HG03095 (cell line): Measurements from ENCODE around the gene ZCCHC2.

Source experiments
- ATAC-seq: cut with Tn5 transposase; IDR thresholded peaks from one replicate; pipeline ENCODE4 v1.9.1; 2021; ENCODE audit warnings: moderate library complexity; ENCODE audit not compliant: unreplicated experiment

ZCCHC2 gene

DNA sequence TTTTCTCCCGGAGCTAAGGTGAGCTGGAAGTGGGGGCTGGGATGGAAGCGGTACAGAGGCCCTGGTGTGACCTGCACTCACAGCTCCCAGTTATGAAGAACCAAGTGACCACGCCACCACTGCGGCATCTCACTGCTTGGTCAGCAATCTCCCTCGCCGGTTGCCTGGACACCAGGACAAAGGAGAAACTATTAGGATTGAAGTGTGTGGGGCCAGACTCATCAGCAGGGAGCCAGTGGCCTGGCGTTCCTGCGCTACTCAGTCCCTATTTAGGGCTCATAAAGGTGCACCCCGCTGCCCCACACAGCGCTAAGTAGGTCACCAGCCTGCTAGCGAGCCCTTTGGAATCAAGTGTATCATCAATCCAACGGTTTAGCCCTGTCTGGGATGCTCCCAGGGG is 82.9 kb downstream of the ZCCHC2 start:
- ATAC-seq, result no peak

DNA sequence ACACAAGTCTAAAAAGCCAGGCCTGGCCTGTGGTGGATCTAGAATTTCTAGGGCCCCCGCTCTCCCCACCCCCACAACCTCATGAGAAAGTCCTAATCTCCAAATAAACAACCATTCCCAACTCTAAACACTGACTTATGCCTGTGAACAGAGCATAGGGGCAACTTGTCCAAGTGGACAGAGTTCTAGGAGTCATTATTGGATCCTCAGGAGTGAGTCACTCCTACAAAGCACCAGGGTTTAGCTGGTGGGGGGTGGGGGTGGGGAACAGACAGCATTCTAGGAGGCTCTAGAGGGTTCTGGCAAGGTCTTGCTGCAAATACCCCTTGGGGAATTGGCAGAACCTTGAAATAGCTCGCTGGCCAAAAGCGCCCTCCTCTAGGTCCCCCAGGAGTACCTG is 83.3 kb downstream of the ZCCHC2 start:
- ATAC-seq, result no peak

DNA sequence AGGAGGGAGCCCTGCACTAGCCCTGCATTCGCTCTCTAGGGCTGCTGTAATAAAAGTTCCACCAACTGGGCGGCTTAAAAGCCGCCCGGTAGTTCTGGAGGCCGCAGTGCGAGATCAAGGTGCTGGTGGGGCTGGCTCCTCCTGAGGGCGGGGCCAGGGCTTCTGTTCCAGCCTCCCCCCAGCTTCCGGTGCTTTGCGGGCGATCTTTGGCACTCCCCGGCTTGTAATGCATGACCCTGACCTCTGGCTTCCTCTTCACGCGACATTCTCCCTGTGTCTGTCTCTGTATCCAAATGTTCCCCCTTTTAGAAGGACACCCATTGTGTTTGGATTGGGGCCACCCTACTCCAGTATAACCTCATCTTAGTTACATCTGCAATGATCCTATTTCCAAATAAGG is 84.5 kb downstream of the ZCCHC2 start:
- ATAC-seq, result no peak

DNA sequence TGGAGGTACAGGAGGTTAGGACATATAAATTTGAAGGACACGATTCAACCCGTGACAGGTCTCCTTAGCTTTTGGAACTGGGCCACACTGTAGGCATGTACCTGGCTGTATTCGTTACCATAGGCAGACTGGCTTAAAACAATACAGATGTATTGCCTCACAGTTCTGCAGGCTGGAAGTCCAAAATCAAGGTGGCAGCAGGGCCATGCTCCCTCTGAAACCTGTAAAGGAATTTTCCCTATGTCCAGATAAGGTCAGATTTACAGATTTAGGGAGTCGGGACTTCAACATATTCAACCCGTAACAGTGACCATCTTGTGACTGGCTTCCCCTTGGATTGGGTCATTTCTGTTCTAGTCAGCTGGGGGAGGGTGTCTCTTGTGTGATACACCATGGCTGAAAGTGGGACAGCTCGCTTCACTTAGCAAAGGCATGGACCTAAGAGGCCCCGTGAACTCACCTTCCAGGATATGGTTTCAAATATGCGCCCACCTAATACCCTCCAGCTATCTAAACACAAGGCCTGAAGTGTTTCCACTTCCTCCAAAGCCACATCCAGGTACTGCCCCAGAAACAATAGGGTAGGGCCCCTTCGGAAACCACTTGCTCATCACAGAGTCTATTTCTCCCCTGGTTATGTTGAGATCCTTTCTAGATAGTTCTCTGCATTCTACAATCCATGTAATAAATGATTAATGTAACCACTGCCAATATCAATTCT is 85.0 kb downstream of the ZCCHC2 start:
- no peak for ATAC-seq

DNA sequence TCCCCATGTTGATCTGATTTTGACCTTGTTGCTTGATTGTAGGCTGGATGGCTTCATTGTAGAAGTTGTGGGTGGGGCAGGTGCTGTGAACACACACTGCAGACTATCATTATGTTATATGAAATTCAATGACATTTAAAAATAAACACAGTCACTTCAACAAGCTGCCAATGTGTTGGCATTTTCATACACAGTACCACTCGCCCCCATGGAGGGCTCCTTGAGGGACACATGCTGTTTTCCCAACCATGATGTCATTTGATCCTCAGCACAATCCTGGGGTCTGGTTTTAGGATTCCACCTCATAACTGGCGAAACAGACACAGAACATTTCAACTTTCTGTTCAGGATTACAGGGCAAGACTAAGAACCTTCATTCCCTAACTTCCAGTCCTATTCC is 86.9 kb downstream of the ZCCHC2 start:
- no peak for ATAC-seq

DNA sequence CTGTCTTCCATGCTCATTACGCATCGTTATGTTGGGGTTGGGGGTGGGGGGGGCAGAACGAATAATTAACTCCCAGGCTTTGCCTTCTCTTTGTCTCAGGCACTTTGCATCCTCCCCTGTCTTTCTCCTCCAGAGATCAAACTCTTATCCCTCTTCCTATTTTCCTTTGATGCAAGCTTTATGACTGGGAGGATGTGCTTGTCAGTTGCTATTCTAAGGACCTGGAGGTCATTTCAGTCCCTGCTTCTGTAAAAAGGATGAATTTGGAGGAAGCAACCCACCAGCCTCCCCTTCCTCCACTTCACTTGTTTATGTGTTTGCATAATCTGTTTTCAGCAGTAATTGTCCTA is 87.5 kb downstream of the ZCCHC2 start:
- no peak for ATAC-seq

DNA sequence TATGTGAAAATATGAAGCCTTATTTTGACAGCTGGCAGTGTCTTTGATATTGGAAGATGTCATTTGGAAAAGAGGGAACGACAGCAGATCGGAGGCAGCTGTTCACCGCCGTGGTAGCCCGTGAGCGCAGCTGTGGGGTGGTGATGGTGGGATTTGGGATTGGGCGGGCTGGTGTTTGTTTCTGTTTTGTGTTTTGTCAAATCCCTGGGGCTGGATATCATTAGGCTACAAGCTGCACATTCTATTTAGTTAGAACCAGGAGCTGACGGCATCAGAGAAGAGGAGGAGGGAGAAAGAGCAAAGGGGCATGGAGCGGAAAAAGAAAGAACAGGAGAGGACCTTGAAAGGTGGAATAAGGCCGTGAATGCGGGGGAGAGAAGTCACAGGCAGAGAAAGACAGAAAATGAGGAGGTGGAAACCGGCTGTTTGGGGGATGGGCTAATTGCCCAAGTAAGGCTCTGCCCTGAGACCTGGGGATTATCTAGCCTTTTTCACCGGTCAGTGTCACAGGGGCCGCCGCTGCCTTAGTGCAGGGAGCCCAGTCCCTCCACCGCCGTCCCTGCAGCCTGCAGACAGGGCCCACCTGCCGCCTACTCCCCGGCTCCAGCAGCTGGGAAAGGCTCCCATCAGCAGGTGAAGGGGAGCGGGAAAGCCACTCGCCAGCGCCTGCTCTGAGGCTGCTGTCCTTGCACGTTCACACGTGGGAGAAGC is 88.0 kb downstream of the ZCCHC2 start:
- ATAC-seq, result no peak

DNA sequence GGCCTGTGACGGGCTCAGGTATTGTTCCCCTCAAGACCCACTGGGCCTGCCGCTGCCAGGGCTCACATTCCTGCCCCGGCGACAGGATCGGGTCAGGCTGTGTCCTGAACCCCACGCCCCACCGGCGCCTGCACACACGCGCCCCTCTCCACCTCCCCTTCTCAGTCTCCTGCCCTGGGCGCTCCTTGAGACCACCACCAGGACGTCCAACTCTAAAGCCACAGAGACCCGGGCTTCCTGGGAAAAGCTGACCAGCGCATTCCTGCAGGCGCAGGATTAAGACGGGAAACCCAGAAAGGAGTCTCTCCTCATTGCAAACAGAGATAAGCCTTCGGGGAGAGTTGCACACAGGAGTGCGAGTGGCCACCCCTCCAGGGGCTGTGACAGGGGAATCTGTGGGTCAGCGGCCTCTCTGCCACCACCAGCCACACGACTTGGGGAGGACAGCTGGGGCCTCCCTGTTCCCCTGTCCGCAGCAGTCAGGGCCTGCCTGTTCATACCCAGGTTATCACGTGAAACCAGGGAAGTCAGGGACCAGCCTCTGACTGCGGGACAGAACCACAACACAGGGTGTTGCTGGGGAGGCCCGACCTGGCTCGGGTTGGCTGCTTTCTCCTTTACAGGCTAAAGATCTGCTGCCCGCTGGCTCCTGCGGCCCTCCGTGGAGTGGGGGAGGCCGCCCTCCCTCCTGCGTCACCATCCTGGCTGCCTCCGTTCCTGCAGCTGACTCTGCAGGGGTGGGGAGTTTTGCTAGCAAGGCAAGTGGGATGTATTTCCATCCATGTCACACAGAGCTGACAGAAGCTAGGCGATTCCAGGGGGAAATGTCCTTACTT is 88.8 kb downstream of the ZCCHC2 start:
- no peak for ATAC-seq

DNA sequence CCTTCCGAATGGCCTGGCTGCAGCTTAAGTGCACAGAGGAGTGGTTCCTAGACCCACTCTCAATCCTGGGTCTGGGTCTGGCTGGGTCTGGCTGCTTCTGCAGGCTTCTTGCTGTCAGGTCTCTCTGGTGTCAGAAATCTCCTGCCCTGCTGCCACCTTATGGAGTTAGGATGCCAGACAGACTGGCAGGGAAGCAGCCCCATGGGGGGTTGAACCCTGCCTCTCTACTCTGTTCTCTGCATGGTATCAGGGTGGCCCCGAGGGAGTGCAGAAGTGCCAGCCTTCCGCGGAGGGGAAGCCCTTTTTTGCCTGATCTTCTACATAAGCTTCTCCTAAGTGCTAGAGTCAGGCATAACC is 89.4 kb downstream of the ZCCHC2 start:
- no peak for ATAC-seq

DNA sequence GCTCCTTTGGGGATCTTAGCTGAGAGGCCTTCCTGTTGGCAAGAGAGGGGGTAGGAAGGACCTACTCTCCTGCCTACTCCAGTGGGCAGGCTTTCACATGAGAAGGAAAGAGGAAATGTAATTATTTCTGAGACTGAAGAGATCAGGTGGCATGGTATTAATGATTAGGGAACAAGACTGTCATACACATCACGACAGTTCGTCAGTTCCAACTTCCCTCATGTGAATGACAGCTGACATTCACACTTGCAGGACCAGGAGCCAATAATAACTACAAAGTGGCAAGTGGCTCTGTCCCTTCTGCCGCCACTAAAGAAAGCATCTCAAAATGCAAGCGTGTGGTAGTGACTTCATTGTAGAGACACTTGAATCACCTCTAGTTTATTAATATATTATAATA is 90.0 kb downstream of the ZCCHC2 start:
- no peak for ATAC-seq

DNA sequence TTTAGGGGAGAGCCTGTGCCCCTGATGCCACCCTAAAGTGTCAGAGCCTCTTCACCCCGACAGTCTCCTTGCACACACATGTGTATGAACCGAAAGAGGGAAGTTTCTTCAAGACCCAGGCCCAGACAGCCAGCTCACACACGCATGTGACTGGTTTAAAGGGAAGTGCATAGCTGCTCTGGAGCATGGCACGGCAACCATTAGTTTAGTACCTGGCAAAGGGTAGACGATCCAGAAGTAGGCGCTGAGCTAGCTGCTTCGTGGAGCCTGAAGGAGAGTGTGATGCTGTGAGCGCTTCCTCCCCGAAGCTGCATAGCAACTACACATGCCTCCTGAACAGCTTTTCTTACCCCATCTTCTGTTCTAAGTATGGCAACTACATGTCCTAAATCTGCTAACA is 91.7 kb downstream of the ZCCHC2 start:
- ATAC-seq, result no peak

DNA sequence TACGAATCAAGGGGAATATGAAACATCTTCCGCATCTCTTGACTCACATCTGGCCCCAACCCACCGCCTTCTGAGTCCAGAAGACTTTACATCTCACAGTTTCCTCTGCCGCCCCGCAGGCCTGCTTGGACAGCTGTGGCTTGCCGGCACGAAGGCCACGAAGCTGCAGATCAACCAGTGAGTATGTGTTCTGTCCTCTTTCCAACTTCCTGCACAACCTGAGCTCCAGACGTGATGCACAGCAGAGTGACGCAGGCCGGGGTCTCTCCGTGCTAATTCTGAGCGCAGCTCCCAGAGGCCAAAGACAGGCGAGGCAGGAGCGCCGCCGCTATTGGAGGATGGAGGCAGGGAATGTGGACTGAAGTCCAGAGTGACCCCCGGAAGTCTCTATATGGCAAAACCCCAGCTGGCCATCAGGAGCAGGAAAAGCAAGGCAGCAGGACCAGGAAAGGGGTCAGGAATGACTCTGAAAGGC is 93.5 kb downstream of the ZCCHC2 start:
- ATAC-seq, result no peak

DNA sequence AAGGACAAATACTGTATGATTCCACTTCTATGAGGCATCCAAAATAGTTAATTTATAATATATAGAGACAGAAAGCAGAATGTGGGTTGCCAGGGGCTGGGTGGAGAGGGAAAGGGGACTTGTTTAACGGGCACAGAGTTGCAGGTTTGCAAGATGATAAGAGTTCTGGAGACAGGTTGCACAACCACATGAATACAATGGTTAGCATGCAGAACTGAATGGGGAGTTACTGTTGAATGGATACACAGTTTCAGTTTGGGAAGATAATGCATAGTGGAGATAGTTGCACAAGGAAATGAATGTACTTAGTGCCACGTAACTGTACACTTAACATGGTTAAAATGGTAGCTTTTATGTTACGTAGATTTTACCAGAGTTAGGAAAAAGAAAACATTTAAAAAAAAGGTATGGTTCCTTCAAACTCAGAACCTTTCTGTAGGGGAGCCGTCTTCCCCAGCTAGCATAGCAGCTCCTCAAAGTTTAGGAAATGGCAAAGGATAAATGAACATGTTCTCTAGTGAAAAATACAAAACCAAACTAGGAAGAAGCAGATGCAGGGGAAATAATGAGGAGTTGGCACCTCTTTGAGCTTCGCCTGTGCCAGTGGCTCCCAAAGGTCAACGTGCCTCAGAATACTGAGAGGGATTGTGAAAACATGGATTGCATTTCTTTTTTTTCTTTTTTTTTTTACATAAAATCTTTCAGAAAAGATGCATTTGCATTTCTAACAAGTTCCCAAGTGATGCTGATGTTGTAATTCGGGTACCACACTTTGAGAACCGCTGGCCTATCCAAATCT is 95.2 kb downstream of the ZCCHC2 start:
- no peak for ATAC-seq

DNA sequence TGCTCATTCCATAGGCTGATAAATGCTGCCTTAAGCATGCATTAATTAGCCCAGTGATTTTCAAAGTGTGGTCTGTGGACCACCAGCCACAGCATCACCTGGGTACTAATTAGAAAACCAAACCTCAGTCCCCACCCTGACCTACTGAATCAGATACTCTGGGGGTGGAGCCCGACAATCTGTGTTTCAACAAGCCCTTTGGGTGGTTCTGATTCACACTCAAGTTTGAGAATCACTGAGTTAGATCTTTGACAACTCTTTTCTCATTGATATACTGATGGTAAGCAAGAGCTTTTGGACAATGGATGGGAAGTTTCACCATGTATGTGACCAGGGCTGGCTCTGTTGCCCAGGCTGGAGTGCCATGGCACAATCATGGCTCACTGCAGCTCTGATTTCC is 95.9 kb downstream of the ZCCHC2 start:
- ATAC-seq, result no peak

DNA sequence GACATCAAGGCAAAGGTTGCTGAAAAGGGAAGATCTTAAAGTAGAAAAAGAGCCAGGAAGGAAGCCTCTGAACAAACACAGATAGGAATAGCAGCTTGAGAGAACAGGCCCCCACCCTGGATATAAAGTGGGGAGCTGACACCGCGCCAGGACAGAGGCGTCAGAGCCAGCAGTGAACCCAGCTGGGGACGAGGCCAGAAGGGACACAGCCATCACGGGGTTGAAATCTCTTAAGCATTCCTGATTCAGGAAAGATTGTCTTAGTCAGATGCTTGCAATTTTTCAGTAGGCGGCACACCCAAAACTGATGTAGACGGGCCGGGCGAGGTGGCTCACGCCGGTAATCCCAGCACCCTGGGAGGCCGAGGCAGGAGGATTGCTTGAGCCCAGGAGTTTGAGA is 98.7 kb downstream of the ZCCHC2 start:
- no peak for ATAC-seq

DNA sequence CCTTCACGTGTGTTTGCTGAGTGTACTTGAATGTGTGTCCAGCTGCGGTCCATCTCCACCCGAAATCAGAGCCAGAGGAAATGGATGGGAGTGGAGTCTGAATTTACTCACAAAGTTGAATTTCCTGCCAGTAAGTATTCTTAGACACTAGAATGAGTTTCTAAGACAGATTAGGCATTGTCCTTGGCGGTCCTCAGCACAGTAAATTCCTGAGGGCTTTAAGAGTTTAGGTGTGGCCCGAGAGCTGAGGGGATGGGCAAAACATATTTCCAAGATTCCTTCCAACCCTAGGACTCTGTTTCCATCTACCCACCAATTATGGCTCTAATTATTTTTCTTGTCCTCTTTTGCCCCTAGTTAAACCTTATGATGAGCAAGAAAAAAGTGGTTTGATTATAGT is 102.2 kb downstream of the ZCCHC2 start:
- ATAC-seq, result no peak
